T47D (cell line): ENCODE results near the gene MEGF11.
A peak's percentile ranks its signal among the peaks of the same experiment; 100 is the strongest.
"Not testable (repeated sequence)": the region's sequence is repeated elsewhere in the genome, so short reads cannot be mapped to it uniquely, and the experiment has no call there.

Experiments
- DNase-seq, 2 experiments: peaks; one replicate each; pipeline versions ENCODE4 v3.0.0 to v3.0.0-alpha.2; 2011 to 2012; ENCODE audit warnings: low read depth in 1 of 2, low spot score in 1 of 2
- JUND ChIP-seq: IDR thresholded peaks from 2 replicates; pipeline ENCODE4 v1.6.1; 2012; ENCODE audit warnings: low read depth
- in situ Hi-C: cut with HindIII; loops from 2 replicates; pipeline ENCODE4 v1.10.0; 2016; ENCODE audit warnings: low sequenced_read_pairs, low pct_unique_long_range_greater_than_20kb

Gene MEGF11

GRCh38 chr15:65991721-65992483 is 261.6 kb downstream of the MEGF11 start:
- no peak for TF ChIP-seq JUND
- in situ Hi-C loops: no loop called here
- DNase-seq: no peak

DNA sequence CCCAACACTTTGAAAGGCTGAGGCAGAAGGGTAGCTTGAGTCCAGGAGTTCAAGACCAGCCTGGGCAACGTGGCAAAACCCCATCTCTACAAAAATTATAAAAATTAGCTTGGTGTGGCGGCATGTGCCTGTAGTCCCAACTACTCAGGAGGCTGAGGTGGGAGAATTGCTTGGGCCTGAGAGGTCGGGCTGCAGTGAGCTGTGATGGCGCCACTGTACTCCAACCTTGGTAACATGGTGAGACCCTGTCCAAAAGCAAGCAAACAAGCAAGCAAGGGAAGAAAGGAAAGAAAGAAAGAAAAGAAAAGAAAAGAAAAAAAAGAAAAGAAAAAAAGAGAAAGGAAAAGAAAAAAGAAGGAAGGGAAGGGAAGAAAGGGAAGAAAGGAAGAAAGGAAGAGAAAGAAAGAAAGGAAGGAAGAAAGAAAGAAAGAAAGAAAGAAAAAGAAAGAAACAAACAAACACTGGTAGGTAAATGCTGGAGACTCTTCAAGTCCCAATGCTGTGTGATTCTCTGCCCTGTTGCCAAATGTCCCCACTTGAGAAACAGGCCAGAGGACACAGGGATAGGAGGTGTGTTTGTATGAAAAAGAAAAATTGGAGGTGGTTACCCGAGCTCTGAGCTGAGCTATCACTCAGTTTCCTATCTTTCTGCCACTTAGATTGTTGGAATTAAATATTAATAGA is 263.1 kb downstream of the MEGF11 start:
- in situ Hi-C loops: no loop called here
- TF ChIP-seq JUND: no peak
- DNase-seq: no peak

GRCh38 chr15:65987100-65987499 is 266.4 kb downstream of the MEGF11 start:
- TF ChIP-seq JUND: no peak
- no peak for DNase-seq
- in situ Hi-C loops: no loop called here

- in situ Hi-C loops: no loop called here
- TF ChIP-seq JUND: no peak
- DNase-seq: no peak
Observed at GRCh38 chr15:65986416-65986815, 267.1 kb downstream of the MEGF11 start.

GRCh38 chr15:65985387-65985786 is 268.2 kb downstream of the MEGF11 start:
- in situ Hi-C loops: no loop called here
- TF ChIP-seq JUND: no peak
- DNase-seq: no peak

DNA sequence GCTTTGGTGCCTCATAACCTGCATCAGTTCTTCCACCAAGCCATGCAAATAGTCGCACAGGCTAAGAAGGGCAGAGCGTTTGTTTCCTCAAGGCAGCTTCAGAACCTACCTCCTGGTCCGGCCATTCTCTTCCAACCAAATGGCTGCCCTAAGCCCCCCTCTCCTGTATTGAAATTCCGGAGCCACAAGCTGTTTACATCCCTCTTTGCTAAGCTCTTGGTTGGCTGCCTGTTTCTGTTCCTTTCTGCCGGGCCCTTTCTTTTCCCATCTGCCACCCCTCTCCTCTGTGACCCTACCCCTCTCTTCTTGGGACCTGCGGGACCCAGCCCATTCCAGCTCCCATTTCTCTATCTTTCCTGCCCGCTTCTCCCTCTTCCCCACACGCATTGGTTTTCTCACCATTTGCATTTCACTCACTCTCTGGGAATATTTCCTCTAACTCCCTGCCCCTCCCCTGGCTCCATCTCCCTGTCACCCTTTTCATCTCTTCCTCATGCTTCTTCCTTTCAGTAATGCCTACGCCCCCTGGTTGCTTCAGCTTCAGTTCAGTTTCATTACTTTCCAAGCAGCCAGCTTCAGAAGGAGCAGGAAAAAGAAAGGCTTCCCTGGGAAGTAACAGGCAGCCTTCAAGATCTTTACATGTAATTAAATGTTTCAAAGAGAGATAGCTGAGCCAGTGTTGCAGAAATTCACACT is 270.8 kb downstream of the MEGF11 start:
- no peak for TF ChIP-seq JUND
- in situ Hi-C loops: no loop called here
- DNase-seq: no peak

DNA sequence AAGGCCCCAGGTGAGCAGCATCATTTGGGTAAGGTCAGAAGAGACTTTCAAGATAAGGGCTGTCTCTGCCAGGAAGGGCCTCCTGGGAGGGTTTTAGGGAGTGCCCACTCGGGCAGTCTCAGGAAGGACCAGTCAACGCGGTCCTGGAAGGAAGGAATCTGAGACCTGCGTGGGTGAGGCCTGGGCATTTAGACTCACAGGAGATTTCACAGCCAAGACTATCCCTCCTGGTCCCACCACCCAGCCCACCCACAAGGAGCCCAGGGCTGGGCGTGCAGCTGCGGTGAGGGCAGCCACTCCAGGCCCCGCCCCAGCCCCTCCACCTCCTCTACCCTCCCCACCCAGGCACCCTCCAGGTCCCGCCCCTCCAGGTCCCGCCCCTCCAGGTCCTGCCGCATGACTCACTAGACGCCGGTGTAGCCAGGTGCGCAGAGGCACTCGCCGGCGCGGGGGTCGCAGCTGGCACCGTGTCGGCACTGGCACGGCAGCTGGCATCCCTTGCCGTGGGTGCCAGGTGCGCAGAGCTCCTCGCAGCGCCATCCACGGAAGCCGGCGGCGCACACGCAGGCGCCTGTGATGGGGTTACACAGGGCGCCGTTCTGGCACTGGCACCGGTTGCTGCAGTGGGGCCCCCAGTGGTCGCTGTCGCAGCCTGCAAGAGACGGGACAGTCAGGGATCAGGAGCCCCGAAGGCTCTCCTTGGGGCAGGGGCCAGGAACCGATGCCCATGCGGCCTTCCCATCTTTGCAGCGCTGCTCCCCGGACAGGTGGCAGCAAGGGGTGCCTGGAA is 271.5 kb downstream of the MEGF11 start:
- in situ Hi-C loops: no loop called here
- TF ChIP-seq JUND: no peak
- no peak for DNase-seq

DNA sequence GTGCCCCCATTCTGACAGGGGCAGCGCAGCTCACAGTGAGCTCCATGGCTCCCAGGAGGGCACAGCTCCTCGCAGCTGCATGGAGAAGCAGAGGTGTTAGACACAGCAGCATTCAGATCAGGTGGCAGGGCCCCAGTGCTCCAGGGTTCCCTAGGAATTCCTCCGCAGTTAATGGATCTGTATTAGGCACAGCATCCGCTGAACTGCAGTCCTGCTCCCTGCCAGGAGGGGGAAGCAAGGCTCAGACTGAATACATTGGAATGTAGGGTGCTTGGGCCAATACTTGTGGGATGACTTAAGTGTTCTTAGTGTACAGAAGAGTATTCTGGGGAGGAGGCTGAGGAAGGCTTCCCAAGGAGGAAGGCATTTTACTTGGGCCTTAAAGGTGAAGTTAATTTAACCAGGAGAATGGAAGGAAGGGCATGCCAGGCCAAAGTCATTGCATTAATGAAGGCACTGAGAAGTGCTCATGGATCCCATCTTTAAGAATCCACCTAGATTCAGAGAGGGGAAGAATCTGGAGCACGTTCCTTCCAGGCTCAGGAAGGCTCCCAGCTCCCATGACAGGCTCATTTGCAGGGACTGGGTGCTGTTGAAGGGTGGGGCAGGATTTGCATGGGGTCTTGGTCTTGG is 272.6 kb downstream of the MEGF11 start:
- no peak for TF ChIP-seq JUND
- DNase-seq: peak; percentile 80 to 87
- in situ Hi-C loops: no loop called here

DNA sequence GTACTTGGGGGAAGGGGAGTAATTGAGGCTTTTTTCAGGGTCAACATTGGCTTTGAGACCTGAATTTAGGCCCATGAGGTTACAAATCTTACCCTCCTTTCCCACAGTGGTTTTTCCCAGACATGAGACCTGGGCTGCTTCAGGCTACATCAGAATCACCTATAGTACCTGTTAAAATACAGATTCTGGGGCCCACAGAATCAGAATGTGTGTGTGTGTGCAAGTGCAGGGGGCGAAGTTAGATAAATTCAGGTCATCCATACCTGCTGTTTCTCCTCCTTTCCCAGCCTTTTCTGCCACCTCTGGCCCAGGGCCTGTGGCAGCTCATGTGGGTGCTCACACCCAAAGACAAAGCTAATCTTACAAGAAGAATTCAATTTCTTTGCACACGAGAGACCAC is 273.7 kb downstream of the MEGF11 start:
- no peak for DNase-seq
- in situ Hi-C loops: no loop called here
- no peak for TF ChIP-seq JUND

GRCh38 chr15:65979316-65979715 is 274.2 kb downstream of the MEGF11 start:
- no peak for DNase-seq
- in situ Hi-C loops: no loop called here

GRCh38 chr15:65978110-65978509 is 275.4 kb downstream of the MEGF11 start:
- TF ChIP-seq JUND: no peak
- in situ Hi-C loops: no loop called here
- DNase-seq: no peak

More at GRCh38 chr15:65979316-65979715, 274.2 kb downstream of the MEGF11 start:
- TF ChIP-seq JUND: no peak

- not testable (repeated sequence) for DNase-seq
Observed at GRCh38 chr15:65976196-65976595, 277.4 kb downstream of the MEGF11 start.

More at GRCh38 chr15:65976196-65976595, 277.4 kb downstream of the MEGF11 start:
- in situ Hi-C loops: not testable (repeated sequence)
